ENCODE data around the gene LRRC1. TPM values are rescaled to one million over a fixed set of nuclear protein-coding genes. Genes with fewer than 3 reads are reported as not detected.

Gene LRRC1
- total RNA-seq, 1 experiment from 2014 or later: 18.1 TPM

- no peaks in the 10 kb centered on the region for H4K20me1 ChIP-seq (ENCODE audit: low read length)
- no peaks in the 10 kb centered on the region for H3F3A ChIP-seq (ENCODE audit: low read length, unreplicated experiment)
- H3K27ac ChIP-seq (ENCODE audit: low read length): no peak overlapping the region
- H3K9me2 ChIP-seq (replicated peaks; ENCODE audit: low read length): no peaks in the 10 kb centered on the region
- no peak overlapping the region for H3K4me2 ChIP-seq (ENCODE audit: low read length)
- intact Hi-C loops (cut with micrococcal nuclease): no loop called here
- no peak overlapping the region for H3K4me3 ChIP-seq (ENCODE audit: low read length)
- no peaks in the 10 kb centered on the region for H3K9me3 ChIP-seq (ENCODE audit: low read length)
- peaks cover 7% of the 10 kb centered on the region for H3K36me3 ChIP-seq (ENCODE audit: low read depth, low read length)
- no peak overlapping the region for H2AFZ ChIP-seq (ENCODE audit: low read length)
- H3K27me3 ChIP-seq (ENCODE audit: low read length): no peaks in the 10 kb centered on the region
- DNase-seq (no peak), ATAC-seq (no peak)
- H3K79me2 ChIP-seq (ENCODE audit: low read length): no peaks in the 10 kb centered on the region
- BruUV-seq (replicated peaks): no TSS peak
- no peaks in the 10 kb centered on the region for H3K4me1 ChIP-seq (ENCODE audit: insufficient read depth, low read length)
- ChIA-PET CTCF (no interaction called here), POLR2A (ENCODE audit: unreplicated experiment) (no interaction called here)
- H3K9ac ChIP-seq (ENCODE audit: low read length): no peak overlapping the region
- no peak for TF ChIP-seq EZH2phosphoT487 (IDR thresholded peaks at IDR 0.05; ENCODE audit: borderline replicate concordance, low read length)
- no peak for TF ChIP-seq EZH2 (IDR thresholded peaks at IDR 0.05; ENCODE audit: low read length, unreplicated experiment)
- no peak for TF ChIP-seq CTCF (conservative IDR thresholded peaks at IDR 0.05; ENCODE audit: low read depth, low read length)
Measured at GRCh38 chr6:53916804-53917463, 122.1 kb downstream of the LRRC1 start.

GRCh38 chr6:53917464-53917842 lies 122.6 kb downstream of the LRRC1 start:
- Histone ChIP-seq H2AFZ (ENCODE audit: low read length) (no peak overlapping the region), H3K4me3 (ENCODE audit: low read length) (no peak overlapping the region), H3K27me3 (ENCODE audit: low read length) (no peaks in the 10 kb centered on the region), H3K4me1 (ENCODE audit: insufficient read depth, low read length) (no peaks in the 10 kb centered on the region), H3K36me3 (ENCODE audit: low read depth, low read length) (peaks cover 7% of the 10 kb centered on the region), H4K20me1 (ENCODE audit: low read length) (no peaks in the 10 kb centered on the region), H3F3A (ENCODE audit: low read length, unreplicated experiment) (no peaks in the 10 kb centered on the region), H3K27ac (ENCODE audit: low read length) (no peak overlapping the region), H3K9me3 (ENCODE audit: low read length) (no peaks in the 10 kb centered on the region), H3K9me2 (replicated peaks; ENCODE audit: low read length) (no peaks in the 10 kb centered on the region), H3K79me2 (ENCODE audit: low read length) (no peaks in the 10 kb centered on the region), H3K4me2 (ENCODE audit: low read length) (no peak overlapping the region), H3K9ac (ENCODE audit: low read length) (no peak overlapping the region)
- no peak for DNase-seq
- ChIA-PET CTCF (no interaction called here), POLR2A (ENCODE audit: unreplicated experiment) (no interaction called here)
- no peak for ATAC-seq
- intact Hi-C loops (cut with micrococcal nuclease): no loop called here
- TF ChIP-seq EZH2phosphoT487 (IDR thresholded peaks at IDR 0.05; ENCODE audit: borderline replicate concordance, low read length) (no peak), CTCF (conservative IDR thresholded peaks at IDR 0.05; ENCODE audit: low read depth, low read length) (no peak), EZH2 (IDR thresholded peaks at IDR 0.05; ENCODE audit: low read length, unreplicated experiment) (no peak)
- no TSS peak for BruUV-seq (replicated peaks)

- ChIA-PET CTCF (interaction anchor here (0.7 kb wide), 1 partner anchor 193 kb away, joined by 3 read pairs; no protein-coding TSS in a partner anchor), POLR2A (ENCODE audit: unreplicated experiment) (no interaction called here)
- Histone ChIP-seq H4K20me1 (ENCODE audit: low read length) (no peaks in the 10 kb centered on the region), H3K27ac (ENCODE audit: low read length) (no peak overlapping the region), H3F3A (ENCODE audit: low read length, unreplicated experiment) (no peaks in the 10 kb centered on the region), H3K9me3 (ENCODE audit: low read length) (no peaks in the 10 kb centered on the region), H3K9me2 (replicated peaks; ENCODE audit: low read length) (no peaks in the 10 kb centered on the region), H2AFZ (ENCODE audit: low read length) (no peak overlapping the region), H3K4me2 (ENCODE audit: low read length) (no peak overlapping the region), H3K79me2 (ENCODE audit: low read length) (no peaks in the 10 kb centered on the region), H3K27me3 (ENCODE audit: low read length) (no peaks in the 10 kb centered on the region), H3K4me3 (ENCODE audit: low read length) (no peak overlapping the region), H3K4me1 (ENCODE audit: insufficient read depth, low read length) (no peaks in the 10 kb centered on the region), H3K9ac (ENCODE audit: low read length) (no peak overlapping the region), H3K36me3 (ENCODE audit: low read depth, low read length) (peaks cover 4% of the 10 kb centered on the region; the same call in 1 of the 2 replicates)
- DNase-seq: no peak
- BruUV-seq (replicated peaks): no TSS peak
- intact Hi-C loops (cut with micrococcal nuclease): no loop called here
- no peak for TF ChIP-seq CTCF (conservative IDR thresholded peaks at IDR 0.05; ENCODE audit: low read depth, low read length)
- no peak for TF ChIP-seq EZH2phosphoT487 (IDR thresholded peaks at IDR 0.05; ENCODE audit: borderline replicate concordance, low read length)
- TF ChIP-seq EZH2 (IDR thresholded peaks at IDR 0.05; ENCODE audit: low read length, unreplicated experiment): no peak
- ATAC-seq: no peak
Measured at GRCh38 chr6:53918854-53919510, 124.2 kb downstream of the LRRC1 start.

Data from PC-3 (cell line).